WTC11 (cell line): ENCODE data around the gene DCLK2.

Source experiments
- ATF1 ChIP-seq: sonication (generic); formaldehyde crosslinking; IDR thresholded peaks from 2 replicates; pipeline ENCODE4 v1.8.1; 2023; ENCODE audit warnings: mild to moderate bottlenecking, moderate library complexity, missing genetic modification reagents
- CBFB ChIP-seq: sonication (generic); formaldehyde crosslinking; IDR thresholded peaks from 2 replicates; pipeline ENCODE4 v1.8.1; 2022; ENCODE audit warnings: mild to moderate bottlenecking, low read depth, missing genetic modification reagents
- CTCF ChIP-seq: fragments of 200-600 bp; IDR thresholded peaks from 2 replicates; pipeline ENCODE4 v1.8.0; 2022; ENCODE audit warnings: antibody characterized with exemption
- ERG ChIP-seq: fragments of 250-450 bp; sonication (Bioruptor Pico); IDR thresholded peaks from 2 replicates; pipeline ENCODE4 v1.8.0; 2021; ENCODE audit warnings: mild to moderate bottlenecking
- ESRRA ChIP-seq: sonication (generic); formaldehyde crosslinking; IDR thresholded peaks from 2 replicates; pipeline ENCODE4 v1.8.1; 2022; ENCODE audit warnings: mild to moderate bottlenecking, missing genetic modification reagents, borderline replicate concordance
- FOXJ3 ChIP-seq: sonication (generic); formaldehyde crosslinking; IDR thresholded peaks from 2 replicates; pipeline ENCODE4 v1.9.0; 2021; ENCODE audit warnings: missing genetic modification reagents, mild to moderate bottlenecking, borderline replicate concordance
- FOXK1 ChIP-seq: sonication (generic); formaldehyde crosslinking; IDR thresholded peaks from 2 replicates; pipeline ENCODE4 v1.8.0; 2022; ENCODE audit warnings: mild to moderate bottlenecking, moderate library complexity, missing genetic modification reagents
- GABPB1 ChIP-seq: sonication (generic); formaldehyde crosslinking; IDR thresholded peaks from 2 replicates; pipeline ENCODE4 v1.8.1; 2023; ENCODE audit warnings: mild to moderate bottlenecking, missing genetic modification reagents
- TEAD4 ChIP-seq: sonication (generic); formaldehyde crosslinking; IDR thresholded peaks from 2 replicates; pipeline ENCODE4 v1.8.0; 2022; ENCODE audit warnings: mild to moderate bottlenecking, missing genetic modification reagents
- ZNF121 ChIP-seq: sonication (generic); formaldehyde crosslinking; IDR thresholded peaks from 2 replicates; pipeline ENCODE4 v1.8.0; 2023; ENCODE audit warnings: missing genetic modification reagents
- ZNF232 ChIP-seq: sonication (generic); formaldehyde crosslinking; IDR thresholded peaks from 2 replicates; pipeline ENCODE4 v1.8.0; 2022; ENCODE audit warnings: mild to moderate bottlenecking, missing genetic modification reagents
- TF ChIP-seq, protein P1 (sequence below): sonication (generic); formaldehyde crosslinking; IDR thresholded peaks from 2 replicates; pipeline ENCODE4 v1.8.1; 2023; ENCODE audit warnings: mild to moderate bottlenecking, missing genetic modification reagents
- TF ChIP-seq, protein P2 (sequence below): sonication (generic); formaldehyde crosslinking; IDR thresholded peaks from 2 replicates; pipeline ENCODE4 v1.8.1; 2023; ENCODE audit warnings: mild to moderate bottlenecking, missing genetic modification reagents, moderate library complexity
- TF ChIP-seq, protein P3 (sequence below): sonication (generic); formaldehyde crosslinking; IDR thresholded peaks from 2 replicates; pipeline ENCODE4 v1.8.1; 2023; ENCODE audit warnings: mild to moderate bottlenecking, missing genetic modification reagents, moderate library complexity

DNA sequence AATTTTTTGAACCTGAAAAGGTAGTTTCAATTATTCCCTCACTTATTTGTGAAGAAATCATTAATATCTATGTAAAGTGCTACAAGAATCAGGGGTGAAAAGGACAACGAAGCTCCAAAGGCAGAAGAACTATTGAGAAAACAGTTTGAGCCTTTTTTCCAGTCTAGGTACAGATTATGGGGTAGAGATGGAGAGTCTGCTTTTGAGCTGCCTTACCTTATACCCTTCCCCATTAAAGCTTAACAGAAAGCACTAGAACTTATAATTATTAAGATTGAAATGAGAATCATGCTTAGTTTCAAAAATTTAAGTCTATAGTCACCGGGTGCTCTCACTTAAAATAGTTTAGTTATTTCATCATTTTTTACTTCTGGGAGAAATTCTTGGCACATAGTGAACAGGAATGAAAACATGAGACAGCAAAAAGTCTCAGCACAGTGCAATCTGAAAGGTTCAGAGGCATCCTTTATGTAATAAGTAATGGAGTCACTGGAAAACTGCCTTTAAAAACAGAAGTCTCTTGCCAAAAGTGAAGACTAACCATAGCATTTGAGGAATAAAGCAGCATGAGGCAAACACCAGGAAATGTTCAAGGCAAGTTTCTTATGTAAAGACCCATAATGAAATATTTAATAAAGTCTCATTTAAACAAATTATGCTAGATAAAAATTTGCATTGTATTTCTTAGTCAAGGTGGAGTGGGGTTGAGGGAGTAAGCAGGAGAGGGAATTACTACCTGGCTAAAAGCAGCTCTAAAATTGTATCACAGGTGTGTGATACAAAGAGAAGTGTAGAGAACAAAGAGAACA is 5.1 kb upstream of the DCLK2 start:
- TF ChIP-seq ZNF121 (CRISPR knock-in tag) (no peak), FOXJ3 (no peak), GABPB1 (CRISPR knock-in tag) (no peak), TEAD4 (CRISPR knock-in tag) (no peak), CBFB (CRISPR knock-in tag) (no peak), ATF1 (CRISPR knock-in tag) (no peak), CTCF (no peak), FOXK1 (no peak), ZNF232 (CRISPR knock-in tag) (no peak), ERG (no peak), ESRRA (CRISPR knock-in tag) (no peak)
- TF ChIP-seq, protein P1, sequence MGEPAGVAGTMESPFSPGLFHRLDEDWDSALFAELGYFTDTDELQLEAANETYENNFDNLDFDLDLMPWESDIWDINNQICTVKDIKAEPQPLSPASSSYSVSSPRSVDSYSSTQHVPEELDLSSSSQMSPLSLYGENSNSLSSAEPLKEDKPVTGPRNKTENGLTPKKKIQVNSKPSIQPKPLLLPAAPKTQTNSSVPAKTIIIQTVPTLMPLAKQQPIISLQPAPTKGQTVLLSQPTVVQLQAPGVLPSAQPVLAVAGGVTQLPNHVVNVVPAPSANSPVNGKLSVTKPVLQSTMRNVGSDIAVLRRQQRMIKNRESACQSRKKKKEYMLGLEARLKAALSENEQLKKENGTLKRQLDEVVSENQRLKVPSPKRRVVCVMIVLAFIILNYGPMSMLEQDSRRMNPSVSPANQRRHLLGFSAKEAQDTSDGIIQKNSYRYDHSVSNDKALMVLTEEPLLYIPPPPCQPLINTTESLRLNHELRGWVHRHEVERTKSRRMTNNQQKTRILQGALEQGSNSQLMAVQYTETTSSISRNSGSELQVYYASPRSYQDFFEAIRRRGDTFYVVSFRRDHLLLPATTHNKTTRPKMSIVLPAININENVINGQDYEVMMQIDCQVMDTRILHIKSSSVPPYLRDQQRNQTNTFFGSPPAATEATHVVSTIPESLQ (CRISPR knock-in tag): no peak
- TF ChIP-seq, protein P2, sequence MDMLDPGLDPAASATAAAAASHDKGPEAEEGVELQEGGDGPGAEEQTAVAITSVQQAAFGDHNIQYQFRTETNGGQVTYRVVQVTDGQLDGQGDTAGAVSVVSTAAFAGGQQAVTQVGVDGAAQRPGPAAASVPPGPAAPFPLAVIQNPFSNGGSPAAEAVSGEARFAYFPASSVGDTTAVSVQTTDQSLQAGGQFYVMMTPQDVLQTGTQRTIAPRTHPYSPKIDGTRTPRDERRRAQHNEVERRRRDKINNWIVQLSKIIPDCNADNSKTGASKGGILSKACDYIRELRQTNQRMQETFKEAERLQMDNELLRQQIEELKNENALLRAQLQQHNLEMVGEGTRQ (CRISPR knock-in tag): no peak
- TF ChIP-seq, protein P3, sequence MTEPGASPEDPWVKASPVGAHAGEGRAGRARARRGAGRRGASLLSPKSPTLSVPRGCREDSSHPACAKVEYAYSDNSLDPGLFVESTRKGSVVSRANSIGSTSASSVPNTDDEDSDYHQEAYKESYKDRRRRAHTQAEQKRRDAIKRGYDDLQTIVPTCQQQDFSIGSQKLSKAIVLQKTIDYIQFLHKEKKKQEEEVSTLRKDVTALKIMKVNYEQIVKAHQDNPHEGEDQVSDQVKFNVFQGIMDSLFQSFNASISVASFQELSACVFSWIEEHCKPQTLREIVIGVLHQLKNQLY: no peak
